H1 (cell line): Measurements from ENCODE around the gene TIMMDC1. TPM values are rescaled to one million over a fixed set of nuclear protein-coding genes. Genes with fewer than 3 reads are reported as not detected.

Source experiments
- CTCF ChIA-PET: fragments of 300-600 bp; sonication (Branson Sonifier 250); formaldehyde crosslinking; loops from one replicate; lab custom pipeline; 2021; ENCODE audit not compliant: partially characterized antibody; lab: Charles Lee
- POLR2A ChIA-PET: fragments of 300-600 bp; sonication (Branson Sonifier 250); formaldehyde crosslinking; loops from one replicate; lab custom pipeline; 2021; ENCODE audit warnings: inconsistent platforms; ENCODE audit not compliant: partially characterized antibody; lab: Charles Lee
- DNase-seq, 2 experiments: peaks; one replicate each; pipeline versions ENCODE4 v3.0.0 to v3.0.0-alpha.2; 2010 to 2022; ENCODE audit warnings: low spot score in 2 of 2, low read depth in 1 of 2, mixed read lengths in 1 of 2
- FAIRE-seq: peaks from 2 replicates; lab custom pipeline; 2011; peaks lifted over from hg19 to GRCh38; lab: Jason Lieb, UNC
- H2AFZ ChIP-seq: 2 replicates; pipeline ENCODE4 v1.8.1; 2012; ENCODE audit warnings: low read length, inconsistent platforms
- H2AK5ac ChIP-seq: 2 replicates; pipeline ENCODE4 v1.6.1; 2013; ENCODE audit warnings: low read depth, low read length
- H2BK120ac ChIP-seq: replicated peaks from 2 replicates; pipeline ENCODE3; 2013; ENCODE audit warnings: low read depth, low read length, inconsistent platforms
- H2BK12ac ChIP-seq: 2 replicates; pipeline ENCODE4 v1.6.1; 2013; ENCODE audit warnings: low read depth, low read length
- H2BK15ac ChIP-seq: 2 replicates; pipeline ENCODE4 v1.6.1; 2013; ENCODE audit warnings: low read length
- H2BK20ac ChIP-seq: 2 replicates; pipeline ENCODE4 v1.6.1; 2013; ENCODE audit warnings: low read length
- H2BK5ac ChIP-seq: 2 replicates; pipeline ENCODE4 v1.6.1; 2013; ENCODE audit warnings: low read depth, low read length
- H3K14ac ChIP-seq: 2 replicates; pipeline ENCODE4 v1.6.1; 2013; ENCODE audit warnings: inconsistent platforms; ENCODE audit not compliant: insufficient read length
- H3K18ac ChIP-seq: 2 replicates; pipeline ENCODE4 v1.6.1; 2013; ENCODE audit warnings: low read length; ENCODE audit errors: extremely low read depth
- H3K23ac ChIP-seq: 2 replicates; pipeline ENCODE4 v1.6.1; 2013; ENCODE audit warnings: inconsistent platforms; ENCODE audit not compliant: insufficient read length
- H3K23me2 ChIP-seq: 2 replicates; pipeline ENCODE4 v1.6.1; 2013; ENCODE audit warnings: low read depth, low read length
- H3K27ac ChIP-seq: 2 replicates; pipeline ENCODE4 v1.6.1; 2011; ENCODE audit warnings: low read depth, low read length, inconsistent platforms
- H3K27me3 ChIP-seq, 4 experiments: replicated peaks in 1 of 4; 1 replicate in 1 of 4; 2 replicates in 3 of 4; pipeline versions ENCODE4 v1.6.1 to v1.8.1; 2011 to 2013; ENCODE audit warnings: low read length in 3 of 4, mild to moderate bottlenecking in 3 of 4, inconsistent platforms in 2 of 4, mixed read lengths in 2 of 4, moderate library complexity in 1 of 4; ENCODE audit not compliant: control insufficient read depth in 3 of 4, insufficient read depth in 3 of 4; ENCODE audit errors: extremely low read depth in 1 of 4
- H3K36me3 ChIP-seq, 4 experiments: 2 replicates each; pipeline versions ENCODE4 v1.6.1 to v1.8.1; 2011 to 2013; ENCODE audit warnings: mild to moderate bottlenecking in 4 of 4, low read length in 3 of 4, moderate library complexity in 2 of 4, control low read depth in 1 of 4, inconsistent platforms in 1 of 4; ENCODE audit not compliant: insufficient read depth in 4 of 4, control insufficient read depth in 2 of 4
- H3K4ac ChIP-seq: replicated peaks from 2 replicates; pipeline ENCODE3; 2013; ENCODE audit warnings: low read length, low read depth, mixed read lengths, inconsistent platforms; ENCODE audit not compliant: insufficient read length
- H3K4me1 ChIP-seq, 4 experiments: replicated peaks in 1 of 4; 1 replicate in 1 of 4; 2 replicates in 3 of 4; pipeline versions ENCODE4 v1.6.1 to v1.8.1; 2011 to 2013; ENCODE audit warnings: low read length in 3 of 4, inconsistent platforms in 2 of 4, mixed read lengths in 1 of 4; ENCODE audit not compliant: insufficient read depth in 4 of 4, control insufficient read depth in 3 of 4
- H3K4me2 ChIP-seq, 2 experiments: 2 replicates each; pipeline versions ENCODE4 v1.6.1 to v1.8.1; 2011 to 2013; ENCODE audit warnings: low read depth in 2 of 2, low read length in 2 of 2, control low read depth in 1 of 2, inconsistent platforms in 1 of 2, mild to moderate bottlenecking in 1 of 2; ENCODE audit not compliant: insufficient read depth in 1 of 2
- H3K4me3 ChIP-seq, 4 experiments: fragments of 200-600, 300-600 bp in 1 of 4; sonication (generic), shearing (Covaris generic), sonication (Bioruptor Twin) in 1 of 4; 2 replicates each; pipeline versions ENCODE4 v1.5.1 to v1.8.1; 2011 to 2016; ENCODE audit warnings: low read length in 4 of 4, low read depth in 3 of 4, control low read depth in 2 of 4, inconsistent platforms in 2 of 4, mild to moderate bottlenecking in 2 of 4, mixed read lengths in 1 of 4, moderate library complexity in 1 of 4; ENCODE audit not compliant: insufficient read depth in 2 of 4; ENCODE audit errors: extremely low read depth in 1 of 4
- H3K56ac ChIP-seq: replicated peaks from 2 replicates; pipeline ENCODE3; 2013; ENCODE audit warnings: low read depth, mild to moderate bottlenecking, mixed read lengths, low read length, inconsistent platforms; ENCODE audit not compliant: insufficient read length
- H3K79me1 ChIP-seq: 2 replicates; pipeline ENCODE4 v1.6.1; 2013; ENCODE audit warnings: low read depth, low read length, control low read depth
- H3K79me2 ChIP-seq, 2 experiments: 2 replicates each; pipeline versions ENCODE4 v1.6.1 to v1.8.1; 2012 to 2013; ENCODE audit warnings: low read length in 2 of 2, mild to moderate bottlenecking in 2 of 2, inconsistent platforms in 1 of 2; ENCODE audit not compliant: insufficient read depth in 2 of 2, control insufficient read depth in 1 of 2
- H3K9ac ChIP-seq, 4 experiments: replicated peaks in 1 of 4; 1 replicate in 1 of 4; 2 replicates in 3 of 4; pipeline versions ENCODE4 v1.6.1 to v1.8.1; 2011 to 2013; ENCODE audit warnings: low read depth in 3 of 4, low read length in 3 of 4, control low read depth in 2 of 4, mild to moderate bottlenecking in 2 of 4, moderate library complexity in 2 of 4, inconsistent platforms in 1 of 4; ENCODE audit errors: extremely low read depth in 1 of 4
- H3K9me3 ChIP-seq, 2 experiments: 2 replicates each; pipeline versions ENCODE4 v1.6.1 to v1.8.1; 2012 to 2013; ENCODE audit warnings: mild to moderate bottlenecking in 2 of 2, moderate library complexity in 2 of 2, control low read depth in 1 of 2, inconsistent platforms in 1 of 2, low read depth in 1 of 2, low read length in 1 of 2, mixed read lengths in 1 of 2; ENCODE audit not compliant: insufficient read depth in 2 of 2
- H4K20me1 ChIP-seq, 2 experiments: replicated peaks in 1 of 2; 2 replicates each; pipeline versions ENCODE3 to v1.8.1; 2011 to 2013; ENCODE audit warnings: inconsistent platforms in 2 of 2, low read length in 2 of 2, mild to moderate bottlenecking in 1 of 2; ENCODE audit not compliant: insufficient read depth in 2 of 2, control insufficient read depth in 1 of 2
- H4K5ac ChIP-seq: 2 replicates; pipeline ENCODE4 v1.6.1; 2013; ENCODE audit warnings: low read length, low read depth, mixed read lengths, inconsistent platforms; ENCODE audit not compliant: insufficient read length
- H4K8ac ChIP-seq: 2 replicates; pipeline ENCODE4 v1.8.0; 2013; ENCODE audit warnings: mild to moderate bottlenecking, moderate library complexity, low read length, inconsistent platforms; ENCODE audit not compliant: insufficient read depth; ENCODE audit errors: extremely low read depth
- H4K91ac ChIP-seq: replicated peaks from 2 replicates; pipeline ENCODE3; 2013; ENCODE audit warnings: low read length, mixed read lengths, inconsistent platforms; ENCODE audit not compliant: insufficient read length
- EZH2 ChIP-seq: fragments of 200-600 bp; sonication (generic); IDR thresholded peaks from 2 replicates; pipeline ENCODE4 v1.7.1; 2012; ENCODE audit warnings: low read depth, mild to moderate bottlenecking, moderate library complexity, low read length, inconsistent platforms; ENCODE audit not compliant: severe bottlenecking
- KDM1A ChIP-seq: fragments of 200-600, 300-600 bp; sonication (generic); IDR thresholded peaks from 2 replicates; pipeline ENCODE4 v1.7.1; 2016; ENCODE audit warnings: mild to moderate bottlenecking, low read length, borderline replicate concordance
- NANOG ChIP-seq: IDR thresholded peaks from 2 replicates; pipeline ENCODE4 v1.6.1; 2011; ENCODE audit warnings: low read length, low read depth, mild to moderate bottlenecking, inconsistent platforms; ENCODE audit not compliant: insufficient read depth, poor library complexity, severe bottlenecking
- POLR2A ChIP-seq, 2 experiments: IDR thresholded peaks; 1 replicate in 1 of 2; 2 replicates in 1 of 2; pipeline ENCODE4 v1.6.1; 2011; ENCODE audit warnings: low read depth in 2 of 2, low read length in 2 of 2, mild to moderate bottlenecking in 2 of 2; ENCODE audit errors: control extremely low read depth in 1 of 2
- SP1 ChIP-seq: IDR thresholded peaks from 2 replicates; pipeline ENCODE4 v1.6.1; 2011; ENCODE audit warnings: low read depth, low read length
- SP2 ChIP-seq: IDR thresholded peaks from 2 replicates; pipeline ENCODE4 v1.6.1; 2012; ENCODE audit warnings: mild to moderate bottlenecking, low read length, inconsistent platforms
- TEAD4 ChIP-seq: IDR thresholded peaks from 2 replicates; pipeline ENCODE4 v1.6.1; 2012; ENCODE audit warnings: low read depth, low read length, inconsistent platforms, mixed read lengths
- ZNF274 ChIP-seq: IDR thresholded peaks from 2 replicates; pipeline ENCODE4 v1.7.0; 2012; ENCODE audit warnings: low read length, borderline replicate concordance; ENCODE audit errors: extremely low read depth
- WGBS, 2 experiments: shearing (Covaris generic) in 1 of 2; methylation state at CpG; one replicate each; pipeline versions ENCODE4 v1.1.6 to v1.1.7; 2013 to 2015; ENCODE audit warnings: low lambda C conversion rate in 2 of 2, mixed read lengths in 2 of 2, inconsistent platforms in 1 of 2, low coverage in 1 of 2, missing lambda C conversion rate in 1 of 2; ENCODE audit not compliant: insufficient replicate concordance in 2 of 2, insufficient coverage in 1 of 2, insufficient read length in 1 of 2; ENCODE audit errors: extremely low coverage in 1 of 2, missing lambda C conversion rate in 1 of 2; 5-methylcytosine and 5-hydroxymethylcytosine counted together
- polyA plus RNA-seq, 7 experiments: library from polyadenylated mRNA; depleted of rRNA in 3 of 7; stranded (reverse) in 5 of 7; unstranded in 2 of 7; fragments of >200 nt in 5 of 7; fragments of 200-250 nt in 2 of 7; gene quantifications; 1 replicate in 5 of 7; 2 replicates in 1 of 7; 4 replicates in 1 of 7; pipeline versions ENCODE4 v1.2.1 to v1.2.3, GENCODE V29; 2011 to 2013; ENCODE audit warnings: missing spikeins in 2 of 7, mixed read lengths in 2 of 7
- total RNA-seq: library from RNA; stranded (reverse); fragmentation: NEBNext Ultra II Directional; extraction: Animal tissue kit (Norgen Biotek cat#: 25700); gene quantifications from 2 replicates; pipeline ENCODE4 v1.2.1, GENCODE V29; 2021

The TIMMDC1 gene
- total and polyA plus RNA-seq, 2 of the 8 experiments (the other 6 are each of a cell fraction or from before 2014, with no cell fraction given): 80.7 to 128 TPM

DNA sequence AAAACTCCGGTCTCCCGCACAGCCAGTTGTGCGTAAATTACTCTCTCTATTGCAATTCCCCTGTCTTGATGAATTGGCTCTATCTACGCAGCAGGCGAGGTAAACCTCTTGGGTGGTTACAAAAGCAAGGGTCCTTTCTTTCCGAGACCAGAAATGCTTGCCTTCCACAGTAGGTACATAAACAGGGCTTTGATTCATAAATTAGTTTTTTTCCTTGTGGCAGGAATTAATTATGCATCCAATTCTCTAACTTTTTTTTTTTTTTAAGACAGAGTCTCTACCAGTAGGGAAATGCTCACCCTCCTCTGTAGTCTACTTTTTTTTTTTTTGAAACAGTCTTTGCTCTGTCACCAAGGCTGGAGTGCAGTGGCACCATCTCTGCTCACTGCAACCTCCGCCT is 44.8 kb downstream of the TIMMDC1 start:
- Histone ChIP-seq H2BK15ac (no peak overlapping the region), H3K79me2 (no peaks in the 10 kb centered on the region), H2BK5ac (no peak overlapping the region), H2BK20ac (no peak overlapping the region), H4K91ac (no peak overlapping the region), H4K8ac (no peak overlapping the region), H3K27ac (no peak overlapping the region), H3K36me3 (no peaks in the 10 kb centered on the region), H3K4me3 (no peak overlapping the region), H3K14ac (no peak overlapping the region), H3K4ac (no peak overlapping the region), H3K18ac (no peak overlapping the region), H2AK5ac (no peak overlapping the region), H3K23ac (no peak overlapping the region), H3K56ac (no peak overlapping the region), H3K9me3 (no peaks in the 10 kb centered on the region), H2BK12ac (no peak overlapping the region), H4K20me1 (no peaks in the 10 kb centered on the region), H3K4me1 (no peaks in the 10 kb centered on the region), H3K79me1 (no peaks in the 10 kb centered on the region), H3K23me2 (no peaks in the 10 kb centered on the region), H3K27me3 (peaks cover 0 to 1% (median 0%) of the 10 kb centered on the region in 4 experiments; a peak in 1 of 7 replicates), H2BK120ac (no peak overlapping the region), H3K9ac (no peak overlapping the region), H3K4me2 (no peak overlapping the region), H2AFZ (no peak overlapping the region), H4K5ac (no peak overlapping the region)
- POLR2A ChIA-PET: no interaction called here
- DNase-seq (no peak), FAIRE-seq (no peak)
- TF ChIP-seq NANOG (no peak), KDM1A (no peak), SP2 (no peak), EZH2 (no peak), POLR2A (IDR thresholded peaks at IDR 0.05; ENCODE audit: control extremely low read depth in 1 of 2, low read depth in 2 of 2, low read length in 2 of 2) (no peak), TEAD4 (no peak), SP1 (no peak), ZNF274 (no peak)
- CTCF ChIA-PET: interaction anchor here (0.6 kb wide), 1 partner anchor 477 kb away, joined by 3 read pairs; no protein-coding TSS in a partner anchor
- WGBS, 2 experiments: 96% methylated on average over 7 of the region's 7 CpGs; no CpG with 5 or more reads in 1 of the 2 experiments
